ENCODE data around the gene SLC17A6.

Gene SLC17A6

GRCh38 chr11:22387126-22387525 lies 48.9 kb downstream of the SLC17A6 start:
- FAIRE-seq (no peak), DNase-seq (ENCODE audit: insufficient read length, low spot score) (no peak)

GRCh38 chr11:22389526-22390282 lies 51.5 kb downstream of the SLC17A6 start:
- FAIRE-seq (no peak), DNase-seq (ENCODE audit: insufficient read length, low spot score) (no peak)

- DNase-seq (ENCODE audit: insufficient read length, low spot score), result no peak
- FAIRE-seq, result no peak
Measured at GRCh38 chr11:22390283-22390655, 52.1 kb downstream of the SLC17A6 start.

- FAIRE-seq, result no peak
Measured at GRCh38 chr11:22392561-22392960, 54.4 kb downstream of the SLC17A6 start.

GRCh38 chr11:22405377-22405776 lies 67.2 kb downstream of the SLC17A6 start:
- no peak for DNase-seq (ENCODE audit: insufficient read length, low spot score)
- FAIRE-seq, result no peak

More at GRCh38 chr11:22392561-22392960, 54.4 kb downstream of the SLC17A6 start:
- DNase-seq (ENCODE audit: insufficient read length, low spot score), result no peak

GRCh38 chr11:22407267-22407666 lies 69.1 kb downstream of the SLC17A6 start:
- DNase-seq (ENCODE audit: insufficient read length, low spot score) (no peak), FAIRE-seq (no peak)

- FAIRE-seq (no peak), DNase-seq (ENCODE audit: insufficient read length, low spot score) (no peak)
Measured at GRCh38 chr11:22407921-22408320, 69.7 kb downstream of the SLC17A6 start.

- DNase-seq (ENCODE audit: insufficient read length, low spot score) (no peak), FAIRE-seq (no peak)
Measured at GRCh38 chr11:22415476-22415875, 77.3 kb downstream of the SLC17A6 start.

GRCh38 chr11:22416462-22416861 lies 78.3 kb downstream of the SLC17A6 start:
- FAIRE-seq (no peak), DNase-seq (ENCODE audit: insufficient read length, low spot score) (no peak)

- DNase-seq (ENCODE audit: insufficient read length, low spot score) (no peak), FAIRE-seq (no peak)
Measured at GRCh38 chr11:22426915-22427314, 88.7 kb downstream of the SLC17A6 start.
